HG03558 (cell line): ENCODE data around the gene CDS2.
"Not testable (repeated sequence)": the region's sequence is repeated elsewhere in the genome, so short reads cannot be mapped to it uniquely, and the experiment has no call there.

Experiments used
- ATAC-seq: cut with Tn5 transposase; IDR thresholded peaks from one replicate; pipeline ENCODE4 v1.9.1; 2021; ENCODE audit warnings: moderate number of reproducible peaks; ENCODE audit not compliant: unreplicated experiment; ENCODE audit errors: extremely low read depth

Gene CDS2

GRCh38 chr20:5126512-5127203 lies at the start of gene CDS2:
CDS2 (plus strand) TSS chr20:5127008; CDS start chr20:5127093, 85 bp downstream.
- ATAC-seq: peak; percentile 65

- no peak for ATAC-seq
These were observed 48.9 kb upstream of the CDS2 start for GRCh38 chr20:5077761-5078387.

- ATAC-seq: peak; percentile 87
These were observed 48.3 kb upstream of the CDS2 start for GRCh38 chr20:5078399-5078958.

- no peak for ATAC-seq
These were observed 46.4 kb upstream of the CDS2 start for GRCh38 chr20:5080384-5080877.

- ATAC-seq: no peak
These were observed 41.4 kb upstream of the CDS2 start for GRCh38 chr20:5085380-5085779.

- no peak for ATAC-seq
These were observed 38.1 kb upstream of the CDS2 start for GRCh38 chr20:5088688-5089087.

- no peak for ATAC-seq
These were observed 36.6 kb upstream of the CDS2 start for GRCh38 chr20:5090191-5090590.

GRCh38 chr20:5091902-5092301 lies 34.9 kb upstream of the CDS2 start:
- ATAC-seq: no peak

- no peak for ATAC-seq
These were observed 34.0 kb upstream of the CDS2 start for GRCh38 chr20:5092765-5093339.

GRCh38 chr20:5095454-5095853 lies 31.4 kb upstream of the CDS2 start:
- ATAC-seq: no peak

- no peak for ATAC-seq
These were observed 30.9 kb upstream of the CDS2 start for GRCh38 chr20:5095931-5096330.

GRCh38 chr20:5096463-5096862 lies 30.3 kb upstream of the CDS2 start:
- no peak for ATAC-seq

GRCh38 chr20:5099009-5099408 lies 27.8 kb upstream of the CDS2 start:
- ATAC-seq: not testable (repeated sequence)

GRCh38 chr20:5099909-5100308 lies 26.9 kb upstream of the CDS2 start:
- ATAC-seq: not testable (repeated sequence)

GRCh38 chr20:5100684-5101347 lies 26.0 kb upstream of the CDS2 start:
- no peak for ATAC-seq

GRCh38 chr20:5104479-5104878 lies 22.3 kb upstream of the CDS2 start:
- no peak for ATAC-seq

- ATAC-seq: no peak
These were observed 17.5 kb upstream of the CDS2 start for GRCh38 chr20:5109276-5109675.

- no peak for ATAC-seq
These were observed 13.2 kb upstream of the CDS2 start for GRCh38 chr20:5113615-5113986.

GRCh38 chr20:5114403-5114802 lies 12.4 kb upstream of the CDS2 start:
- no peak for ATAC-seq

- ATAC-seq: no peak
These were observed 9.9 kb upstream of the CDS2 start for GRCh38 chr20:5116875-5117274.
